A204.1 (cell line): ENCODE measurements around the gene ARID1B.

ENCODE experiments used
- FAIRE-seq: peaks from 2 replicates; lab custom pipeline; 2012; peaks lifted over from hg19 to GRCh38; lab: Jason Lieb, UNC

The ARID1B gene

DNA sequence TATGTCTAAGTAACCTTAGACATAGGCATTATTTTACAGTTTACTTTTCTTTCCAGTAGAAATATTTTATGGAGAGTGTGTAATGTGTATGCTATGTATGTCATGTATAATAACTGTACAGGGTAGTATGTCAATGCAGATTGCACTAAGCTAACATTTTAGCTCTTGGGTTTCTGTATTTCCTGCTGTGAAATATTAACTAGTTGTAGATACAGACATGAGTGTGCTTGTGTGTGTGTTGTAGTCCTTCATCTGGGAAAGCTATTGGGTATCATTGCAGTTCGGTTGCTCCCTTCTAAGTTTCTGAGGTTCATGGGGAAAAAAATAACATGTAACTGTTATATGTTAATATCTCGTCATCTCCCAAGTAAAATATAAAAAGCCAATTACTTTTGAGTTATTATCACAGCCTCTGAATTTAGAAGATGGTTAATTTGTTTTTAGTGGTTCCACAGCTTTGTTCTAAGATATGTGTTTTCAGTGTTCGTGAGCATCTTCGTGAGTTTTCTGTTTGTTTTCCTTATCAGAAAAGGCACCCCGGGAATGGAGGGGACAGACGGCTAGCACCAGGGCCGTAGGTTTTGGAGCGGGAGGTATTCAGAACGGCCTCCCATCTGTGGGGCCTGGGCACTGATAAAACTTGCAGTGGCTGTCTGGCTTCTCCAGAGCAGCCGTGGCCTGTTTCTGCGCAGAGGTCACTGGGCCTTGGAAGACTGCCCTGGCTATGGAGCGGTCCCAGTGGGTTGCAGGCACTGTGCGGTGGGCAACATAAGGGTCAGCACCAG, 215.0 kb downstream of the ARID1B start:
- FAIRE-seq = no peak

DNA sequence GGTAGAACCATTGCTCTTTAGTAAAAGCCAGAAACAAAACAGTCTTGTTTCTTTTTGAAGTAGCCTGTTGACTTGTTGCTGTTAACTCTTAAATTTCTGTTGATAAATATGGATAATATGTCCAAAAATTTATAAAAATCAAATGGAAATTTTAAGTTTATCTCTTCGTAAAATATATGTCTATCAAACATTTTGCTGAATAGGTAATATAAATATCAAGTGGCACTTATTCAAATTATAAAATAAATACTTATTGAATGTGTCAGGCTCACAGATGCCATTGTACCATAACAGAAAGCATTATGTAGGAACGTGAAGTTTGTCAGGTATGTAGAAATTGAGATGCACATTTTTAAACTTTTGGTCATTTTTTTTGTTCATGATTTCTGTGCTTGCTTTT, 216.5 kb downstream of the ARID1B start:
- FAIRE-seq = peak; percentile 23

GRCh38 chr6:156994215-156995076, 217.3 kb downstream of the ARID1B start:
- FAIRE-seq = no peak

- no peak for FAIRE-seq
Observed at GRCh38 chr6:156995502-156995901, 218.3 kb downstream of the ARID1B start.

DNA sequence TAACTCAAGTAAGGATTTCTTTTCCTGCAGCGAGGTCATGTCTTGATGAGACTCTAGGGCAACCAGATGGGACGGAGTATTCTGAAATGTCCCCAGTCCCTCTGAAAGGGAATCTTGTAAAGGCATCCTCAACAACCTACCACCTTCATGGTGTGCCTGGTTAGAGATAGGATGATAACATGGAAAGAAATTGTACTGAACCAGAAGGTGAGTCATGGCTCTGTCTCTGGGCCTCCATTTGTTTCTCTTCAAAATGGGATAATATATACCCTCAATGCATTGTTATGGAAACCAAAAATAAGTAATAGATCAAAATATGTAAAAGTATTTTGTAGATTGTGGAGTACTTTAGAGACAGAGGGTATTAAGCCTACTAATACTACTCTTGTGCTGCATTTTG, 219.1 kb downstream of the ARID1B start:
- FAIRE-seq = no peak

DNA sequence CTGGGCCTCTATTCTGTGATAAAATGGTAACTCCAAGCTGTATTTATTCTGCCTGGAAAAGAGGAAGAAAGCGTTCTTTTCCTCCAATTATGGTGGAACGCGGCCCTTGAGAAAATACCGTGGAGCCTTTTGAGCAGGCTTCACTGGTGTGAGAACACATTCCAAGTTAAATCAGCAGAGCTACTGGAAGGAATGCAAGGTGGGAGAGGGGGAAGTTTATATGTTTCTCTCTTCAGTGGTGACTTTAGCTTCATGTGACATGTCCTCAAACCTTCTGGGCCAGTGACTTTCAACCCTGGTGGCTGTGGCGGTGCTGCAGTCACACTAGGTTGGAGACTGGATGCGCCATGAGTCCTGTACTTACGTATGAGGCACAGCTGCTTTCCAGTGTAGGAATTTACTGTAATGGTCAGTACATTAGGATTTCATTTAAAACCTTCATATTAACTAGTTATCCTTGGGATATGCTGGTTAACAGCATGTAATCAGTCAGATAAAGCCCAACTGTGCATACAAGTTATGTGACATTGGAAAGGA, 221.7 kb downstream of the ARID1B start:
- FAIRE-seq = no peak

GRCh38 chr6:156999762-157000161, 222.6 kb downstream of the ARID1B start:
- FAIRE-seq = no peak

GRCh38 chr6:157001716-157002115, 224.5 kb downstream of the ARID1B start:
- FAIRE-seq = no peak

- FAIRE-seq = no peak
Observed at GRCh38 chr6:157002774-157003173, 225.6 kb downstream of the ARID1B start.

- no peak for FAIRE-seq
Observed at GRCh38 chr6:157005940-157006339, 228.8 kb downstream of the ARID1B start.

- no peak for FAIRE-seq
Observed at GRCh38 chr6:157008568-157008967, 231.4 kb downstream of the ARID1B start.

- FAIRE-seq = no peak
Observed at GRCh38 chr6:157012355-157012754, 235.2 kb downstream of the ARID1B start.

GRCh38 chr6:157013649-157014304, 236.6 kb downstream of the ARID1B start:
- no peak for FAIRE-seq

- FAIRE-seq = no peak
Observed at GRCh38 chr6:157014871-157015270, 237.7 kb downstream of the ARID1B start.

GRCh38 chr6:157017022-157017421, 239.8 kb downstream of the ARID1B start:
- FAIRE-seq = no peak

- no peak for FAIRE-seq
Observed at GRCh38 chr6:157017861-157018260, 240.7 kb downstream of the ARID1B start.

DNA sequence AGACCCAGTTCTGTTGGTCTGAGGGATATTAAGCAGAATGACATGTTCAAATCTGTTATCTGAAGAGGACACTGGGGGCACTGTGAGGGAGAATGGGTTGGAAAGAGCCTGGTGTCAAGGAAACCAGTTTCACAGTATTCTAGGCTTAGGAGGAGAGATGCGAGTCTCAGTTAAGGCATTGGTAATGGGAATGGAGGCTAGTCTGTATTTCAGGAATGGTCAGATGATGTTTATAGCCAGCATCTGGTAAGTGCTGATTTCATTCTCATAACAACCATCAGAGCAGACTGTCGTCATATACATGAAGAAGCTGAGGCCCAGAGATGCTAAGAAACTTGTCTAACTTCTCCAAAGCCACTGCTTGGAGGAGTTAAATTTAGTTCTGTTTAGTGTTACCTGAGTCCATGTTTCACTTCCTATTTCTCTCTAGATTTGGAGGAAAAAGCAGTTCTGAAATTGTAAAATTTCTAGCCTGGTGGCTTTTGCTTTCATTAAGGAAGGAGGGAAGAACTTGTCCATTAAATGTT, 242.0 kb downstream of the ARID1B start:
- no peak for FAIRE-seq

DNA sequence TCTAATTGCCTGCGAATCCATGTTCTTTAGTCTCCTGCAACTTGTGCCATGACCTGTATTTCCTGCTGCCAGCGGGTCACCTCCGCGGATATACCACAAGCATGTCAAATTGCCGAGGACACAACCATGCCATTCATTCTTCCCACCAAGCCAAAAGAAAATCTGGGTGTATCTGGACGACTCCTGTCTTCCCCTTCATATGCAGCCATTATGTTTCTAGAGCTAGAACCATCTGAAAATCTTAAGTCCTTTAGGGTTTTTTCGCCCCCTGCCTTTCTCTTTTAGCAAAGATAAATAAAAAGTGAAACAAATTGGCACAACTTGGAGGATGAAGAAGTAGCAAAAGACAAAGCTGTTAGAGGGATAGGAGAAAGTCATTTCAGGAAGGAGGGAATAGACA, 242.6 kb downstream of the ARID1B start:
- peak; percentile 62 for FAIRE-seq

DNA sequence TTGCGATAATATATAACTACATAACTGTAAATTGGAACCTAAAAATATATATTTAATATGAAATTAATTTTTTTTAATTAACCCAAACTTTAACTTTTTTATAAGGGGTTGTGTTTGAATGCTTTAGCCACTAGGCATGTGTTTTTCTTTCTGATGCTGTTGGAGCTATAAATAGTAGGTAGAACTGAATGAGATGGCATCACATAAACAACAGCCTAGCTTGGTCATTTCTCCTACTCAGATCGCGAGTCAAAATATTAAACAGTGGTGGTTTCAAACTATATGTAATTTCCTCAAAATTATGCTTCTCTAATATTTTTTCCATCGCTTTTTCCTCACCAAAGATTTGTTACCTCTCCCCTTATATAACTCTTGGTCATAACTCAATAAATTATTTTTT, 243.2 kb downstream of the ARID1B start:
- peak; percentile 48 for FAIRE-seq

DNA sequence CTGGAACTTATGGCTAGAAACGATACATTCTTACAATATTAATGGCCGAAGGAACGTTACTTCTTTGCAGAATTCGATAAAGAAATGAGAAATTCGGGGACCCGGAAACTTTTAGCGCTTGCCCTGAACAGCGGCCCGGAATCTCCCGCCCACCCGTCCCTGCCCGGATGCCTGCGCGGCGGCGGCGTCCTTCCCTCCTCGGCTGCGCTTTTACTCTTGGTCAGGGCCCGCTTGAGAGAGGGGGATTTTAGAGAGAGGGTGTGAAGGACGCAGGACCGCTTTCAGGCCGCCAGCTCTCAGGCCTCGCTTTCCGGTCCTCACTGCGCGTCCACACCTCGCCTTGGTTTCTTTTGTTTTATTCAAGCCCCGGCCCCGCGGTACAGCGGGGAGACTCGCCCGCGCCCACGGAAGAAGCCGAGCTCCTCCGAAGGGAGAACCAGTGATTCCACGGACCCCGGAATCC, 243.7 kb downstream of the ARID1B start:
- FAIRE-seq = no peak

DNA sequence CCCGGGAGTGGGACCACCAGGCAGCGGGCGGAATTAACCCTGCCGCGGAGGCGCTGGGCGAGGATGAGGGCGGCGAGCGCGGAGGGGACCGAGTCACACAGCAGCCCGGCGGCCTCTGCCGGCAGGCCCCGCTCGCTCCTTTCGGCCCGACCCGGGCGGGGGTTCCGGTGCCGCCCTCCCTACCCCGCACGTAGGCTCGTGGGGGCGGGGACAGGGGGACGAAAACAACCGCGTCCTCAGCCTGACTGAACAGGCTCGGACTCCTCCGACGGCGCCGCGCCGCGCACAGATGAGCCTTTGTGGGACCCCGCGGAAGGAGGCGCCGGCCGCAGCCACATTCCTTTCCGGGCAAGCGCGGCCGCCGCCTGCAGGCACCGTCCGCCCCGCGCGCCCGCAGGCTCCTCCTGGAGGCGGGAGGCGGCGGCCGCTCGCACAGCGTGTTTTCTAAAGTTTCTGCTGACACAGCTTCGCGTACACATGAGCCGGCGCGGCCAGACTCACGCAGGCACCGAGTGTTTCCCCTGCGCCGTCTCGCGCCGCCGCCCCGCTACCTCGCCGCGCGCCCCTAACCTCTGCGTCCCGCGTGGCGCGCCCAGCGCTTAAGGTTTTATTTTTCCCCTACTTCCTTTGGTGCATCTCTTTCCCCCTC, 244.3 kb downstream of the ARID1B start:
- FAIRE-seq = no peak
